Measurements from ENCODE around the gene FAM9B.

The FAM9B gene

GRCh38 chrX:9038244-9038643 lies 4.3 kb upstream of the FAM9B start:
- no peaks in the 10 kb centered on the region for H3K79me2 ChIP-seq (ENCODE audit: low read length)
- no peaks in the 10 kb centered on the region for H4K20me1 ChIP-seq (ENCODE audit: insufficient read depth, low read length)
- H3K9ac ChIP-seq (ENCODE audit: low read length): no peak overlapping the region
- no peak overlapping the region for H2AFZ ChIP-seq (ENCODE audit: low read depth, low read length)
- H3K27ac ChIP-seq (ENCODE audit: low read length): no peak overlapping the region
- H3K4me2 ChIP-seq (ENCODE audit: low read length): no peak overlapping the region
- TF ChIP-seq CTCF (IDR thresholded peaks at IDR 0.05; ENCODE audit: low read depth, low read length): no peak
- TF ChIP-seq EZH2phosphoT487 (IDR thresholded peaks at IDR 0.05; ENCODE audit: low read depth): no peak
- no peaks in the 10 kb centered on the region for H3K4me1 ChIP-seq (ENCODE audit: low read length)
- H3K9me3 ChIP-seq (ENCODE audit: insufficient read depth, low read length): no peaks in the 10 kb centered on the region
- H3K4me3 ChIP-seq (ENCODE audit: low read length): no peak overlapping the region
- no peaks in the 10 kb centered on the region for H3K36me3 ChIP-seq (replicated peaks; ENCODE audit: low read depth, low read length)
- no peaks in the 10 kb centered on the region for H3K27me3 ChIP-seq (ENCODE audit: low read depth, low read length)

GRCh38 chrX:9037296-9037695 lies 3.4 kb upstream of the FAM9B start:
- H3K4me3 ChIP-seq (ENCODE audit: low read length): no peak overlapping the region
- no peaks in the 10 kb centered on the region for H3K9me3 ChIP-seq (ENCODE audit: insufficient read depth, low read length)
- TF ChIP-seq CTCF (IDR thresholded peaks at IDR 0.05; ENCODE audit: low read depth, low read length): no peak
- TF ChIP-seq EZH2phosphoT487 (IDR thresholded peaks at IDR 0.05; ENCODE audit: low read depth): no peak
- H4K20me1 ChIP-seq (ENCODE audit: insufficient read depth, low read length): no peaks in the 10 kb centered on the region
- H3K27me3 ChIP-seq (ENCODE audit: low read depth, low read length): no peaks in the 10 kb centered on the region
- no peak overlapping the region for H3K4me2 ChIP-seq (ENCODE audit: low read length)
- H3K79me2 ChIP-seq (ENCODE audit: low read length): no peaks in the 10 kb centered on the region
- H3K9ac ChIP-seq (ENCODE audit: low read length): no peak overlapping the region
- H3K4me1 ChIP-seq (ENCODE audit: low read length): no peaks in the 10 kb centered on the region
- no peaks in the 10 kb centered on the region for H3K36me3 ChIP-seq (replicated peaks; ENCODE audit: low read depth, low read length)
- H2AFZ ChIP-seq (ENCODE audit: low read depth, low read length): no peak overlapping the region
- no peak overlapping the region for H3K27ac ChIP-seq (ENCODE audit: low read length)

GRCh38 chrX:9033586-9033985 lies 341 bp downstream of the FAM9B start:
- Histone ChIP-seq H3K79me2 (ENCODE audit: low read length) (no peaks in the 10 kb centered on the region), H3K4me3 (ENCODE audit: low read length) (no peak overlapping the region), H3K36me3 (replicated peaks; ENCODE audit: low read depth, low read length) (no peaks in the 10 kb centered on the region), H3K27ac (ENCODE audit: low read length) (no peak overlapping the region), H3K27me3 (ENCODE audit: low read depth, low read length) (no peaks in the 10 kb centered on the region), H3K9me3 (ENCODE audit: insufficient read depth, low read length) (no peaks in the 10 kb centered on the region), H4K20me1 (ENCODE audit: insufficient read depth, low read length) (no peaks in the 10 kb centered on the region), H3K9ac (ENCODE audit: low read length) (no peak overlapping the region), H2AFZ (ENCODE audit: low read depth, low read length) (no peak overlapping the region), H3K4me1 (ENCODE audit: low read length) (no peaks in the 10 kb centered on the region), H3K4me2 (ENCODE audit: low read length) (no peak overlapping the region)
- no peak for TF ChIP-seq CTCF (IDR thresholded peaks at IDR 0.05; ENCODE audit: low read depth, low read length)

- H3K9ac ChIP-seq (ENCODE audit: low read length): no peak overlapping the region
- H3K79me2 ChIP-seq (ENCODE audit: low read length): no peaks in the 10 kb centered on the region
- H3K4me1 ChIP-seq (ENCODE audit: low read length): no peaks in the 10 kb centered on the region
- no peak overlapping the region for H3K4me3 ChIP-seq (ENCODE audit: low read length)
- no peak for TF ChIP-seq EZH2phosphoT487 (IDR thresholded peaks at IDR 0.05; ENCODE audit: low read depth)
- no peak for TF ChIP-seq CTCF (IDR thresholded peaks at IDR 0.05; ENCODE audit: low read depth, low read length)
- H3K27me3 ChIP-seq (ENCODE audit: low read depth, low read length): no peaks in the 10 kb centered on the region
- no peak overlapping the region for H3K27ac ChIP-seq (ENCODE audit: low read length)
- H2AFZ ChIP-seq (ENCODE audit: low read depth, low read length): no peak overlapping the region
- no peaks in the 10 kb centered on the region for H3K9me3 ChIP-seq (ENCODE audit: insufficient read depth, low read length)
- no peaks in the 10 kb centered on the region for H4K20me1 ChIP-seq (ENCODE audit: insufficient read depth, low read length)
- no peaks in the 10 kb centered on the region for H3K36me3 ChIP-seq (replicated peaks; ENCODE audit: low read depth, low read length)
- no peak overlapping the region for H3K4me2 ChIP-seq (ENCODE audit: low read length)
Observed at GRCh38 chrX:9033179-9033578, 748 bp downstream of the FAM9B start.
